GM19324 (cell line): Measurements from ENCODE around the gene MFSD2B.
"Not testable (repeated sequence)": the region's sequence is repeated elsewhere in the genome, so short reads cannot be mapped to it uniquely, and the experiment has no call there.

ENCODE experiments used
- ATAC-seq: cut with Tn5 transposase; IDR thresholded peaks from one replicate; pipeline ENCODE4 v1.9.1; 2021; ENCODE audit warnings: mild to moderate bottlenecking, moderate library complexity; ENCODE audit not compliant: unreplicated experiment, low FRiP score

MFSD2B gene

GRCh38 chr2:24009680-24010476 is at the start of gene MFSD2B:
MFSD2B (plus strand) TSS chr2:24010085; CDS start chr2:24010097, 12 bp downstream.
- no peak for ATAC-seq

GRCh38 chr2:23967846-23968245 is 42.0 kb upstream of the MFSD2B start:
- no peak for ATAC-seq

GRCh38 chr2:23976883-23977282 is 33.0 kb upstream of the MFSD2B start:
- ATAC-seq = no peak

- ATAC-seq = no peak
Measured at GRCh38 chr2:23988371-23988770, 21.5 kb upstream of the MFSD2B start.

GRCh38 chr2:23992931-23993330 is 17.0 kb upstream of the MFSD2B start:
- ATAC-seq = no peak

- ATAC-seq = no peak
Measured at GRCh38 chr2:23993736-23994269, 16.1 kb upstream of the MFSD2B start.

- no peak for ATAC-seq
Measured at GRCh38 chr2:23994567-23994966, 15.3 kb upstream of the MFSD2B start.

- ATAC-seq = no peak
Measured at GRCh38 chr2:24007693-24008092, 2.2 kb upstream of the MFSD2B start.

GRCh38 chr2:24008672-24009366 is 1.1 kb upstream of the MFSD2B start:
- ATAC-seq = no peak

- no peak for ATAC-seq
Measured at GRCh38 chr2:24009367-24009679, 562 bp upstream of the MFSD2B start.

GRCh38 chr2:24010477-24011249 is 778 bp downstream of the MFSD2B start:
- no peak for ATAC-seq

GRCh38 chr2:24011250-24012104 is 1.6 kb downstream of the MFSD2B start:
- no peak for ATAC-seq

- no peak for ATAC-seq
Measured at GRCh38 chr2:24012521-24013188, 2.8 kb downstream of the MFSD2B start.

- ATAC-seq = not testable (repeated sequence)
Measured at GRCh38 chr2:24014902-24015301, 5.0 kb downstream of the MFSD2B start.

- ATAC-seq = no peak
Measured at GRCh38 chr2:24015562-24016375, 5.9 kb downstream of the MFSD2B start.

- no peak for ATAC-seq
Measured at GRCh38 chr2:24016376-24016761, 6.5 kb downstream of the MFSD2B start.

GRCh38 chr2:24016853-24017703 is 7.2 kb downstream of the MFSD2B start:
- no peak for ATAC-seq

- no peak for ATAC-seq
Measured at GRCh38 chr2:24017711-24018110, 7.8 kb downstream of the MFSD2B start.
